GM18505 (cell line): Measurements from ENCODE around the gene PC.

ENCODE experiments used
- ATAC-seq: cut with Tn5 transposase; IDR thresholded peaks from one replicate; pipeline ENCODE4 v1.9.1; 2021; ENCODE audit not compliant: unreplicated experiment
- POLR2A ChIP-seq: IDR thresholded peaks from 4 replicates; pipeline ENCODE4 v1.6.1; 2011; ENCODE audit warnings: borderline replicate concordance; ENCODE audit not compliant: insufficient read depth, insufficient read length; ENCODE audit errors: extremely low read depth

Gene PC

GRCh38 chr11:66905631-66906030 lies 52.6 kb downstream of the PC start:
- no peak for ATAC-seq
- TF ChIP-seq POLR2A: no peak

DNA sequence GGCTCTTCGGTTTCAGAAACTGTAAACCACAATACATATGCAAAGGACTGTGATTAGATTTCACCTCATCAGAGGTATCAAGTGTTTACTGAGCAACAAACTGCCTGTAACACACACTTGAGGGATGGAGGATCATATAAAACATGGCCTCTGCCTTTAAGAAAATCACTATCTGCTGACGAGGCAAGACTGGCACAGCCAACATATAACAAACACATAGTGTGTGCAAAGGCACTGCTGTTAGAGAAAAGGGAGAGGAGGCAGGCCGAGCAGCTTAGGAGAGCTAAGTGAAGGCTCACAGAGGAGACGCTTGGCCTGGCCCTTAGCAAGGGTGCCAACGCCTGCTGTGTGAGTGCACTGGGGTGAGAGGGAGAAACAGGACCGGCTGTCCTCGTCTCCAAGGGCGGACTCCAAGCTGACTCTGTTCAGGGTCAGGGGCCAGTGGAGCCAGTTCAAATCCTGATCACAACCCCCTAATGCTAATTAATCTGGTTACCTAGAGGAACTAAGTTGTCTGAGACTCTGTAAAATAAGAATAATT lies 53.1 kb downstream of the PC start:
- no peak for TF ChIP-seq POLR2A
- ATAC-seq: no peak

- TF ChIP-seq POLR2A: no peak
- ATAC-seq: no peak
Measured at GRCh38 chr11:66904561-66904960, 53.6 kb downstream of the PC start.

- no peak for ATAC-seq
- TF ChIP-seq POLR2A: no peak
Measured at GRCh38 chr11:66904055-66904454, 54.1 kb downstream of the PC start.

DNA sequence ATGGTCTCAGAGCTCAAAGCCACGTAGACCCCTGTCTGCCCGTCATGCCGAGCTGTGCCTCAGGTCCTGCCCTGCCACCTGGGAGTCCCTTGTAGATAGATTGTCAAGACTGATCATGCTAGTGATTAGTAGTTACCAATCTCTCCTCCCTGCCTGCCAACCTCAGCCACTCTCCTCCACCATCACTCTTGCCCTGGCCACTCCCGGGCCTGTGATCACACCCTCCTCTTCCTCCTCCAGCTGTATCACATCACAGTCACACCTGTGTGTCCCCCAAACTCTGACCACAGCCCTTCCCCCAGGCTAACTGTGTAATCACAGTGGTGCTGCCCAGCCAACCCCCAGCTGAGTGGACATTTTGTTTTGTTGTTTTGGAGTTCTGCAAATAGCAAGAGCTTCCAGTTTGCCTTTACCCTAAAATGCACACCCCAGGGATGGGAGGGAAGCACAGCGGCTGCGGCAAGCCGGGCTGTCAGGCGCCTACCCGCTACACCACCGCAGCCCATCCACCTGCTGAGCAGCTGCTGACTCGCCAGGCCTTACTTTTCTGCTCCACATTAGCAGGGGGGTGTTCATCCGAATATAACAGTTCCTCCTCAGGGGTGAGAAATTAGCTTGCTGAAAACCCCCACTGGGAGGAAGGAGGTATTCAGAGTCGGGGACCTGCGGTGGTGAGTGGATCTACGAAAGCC lies 55.6 kb downstream of the PC start:
- no peak for ATAC-seq
- TF ChIP-seq POLR2A: no peak

- no peak for ATAC-seq
- no peak for TF ChIP-seq POLR2A
Measured at GRCh38 chr11:66901964-66902390, 56.2 kb downstream of the PC start.

GRCh38 chr11:66894141-66894540 lies 64.0 kb downstream of the PC start:
- no peak for ATAC-seq
- no peak for TF ChIP-seq POLR2A

DNA sequence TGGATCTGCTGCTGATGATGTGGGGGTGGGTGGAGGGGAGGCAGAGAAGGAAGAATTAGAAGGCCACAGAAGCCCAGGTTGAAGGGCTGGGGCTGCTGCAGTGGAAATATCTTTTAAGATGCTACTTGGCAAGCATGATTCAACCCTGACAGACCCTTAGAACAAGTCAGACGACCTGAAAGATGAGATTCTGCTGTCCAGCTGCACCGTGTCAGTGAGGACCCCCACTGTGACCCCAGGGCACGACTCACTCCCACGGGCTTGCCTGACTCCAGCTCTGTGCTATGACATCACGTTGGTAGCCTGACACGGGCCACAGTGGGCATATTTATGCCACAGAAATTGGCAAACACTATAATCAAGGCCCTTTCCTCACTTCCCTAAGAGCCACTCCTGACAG lies 65.3 kb downstream of the PC start:
- no peak for TF ChIP-seq POLR2A
- ATAC-seq: no peak

DNA sequence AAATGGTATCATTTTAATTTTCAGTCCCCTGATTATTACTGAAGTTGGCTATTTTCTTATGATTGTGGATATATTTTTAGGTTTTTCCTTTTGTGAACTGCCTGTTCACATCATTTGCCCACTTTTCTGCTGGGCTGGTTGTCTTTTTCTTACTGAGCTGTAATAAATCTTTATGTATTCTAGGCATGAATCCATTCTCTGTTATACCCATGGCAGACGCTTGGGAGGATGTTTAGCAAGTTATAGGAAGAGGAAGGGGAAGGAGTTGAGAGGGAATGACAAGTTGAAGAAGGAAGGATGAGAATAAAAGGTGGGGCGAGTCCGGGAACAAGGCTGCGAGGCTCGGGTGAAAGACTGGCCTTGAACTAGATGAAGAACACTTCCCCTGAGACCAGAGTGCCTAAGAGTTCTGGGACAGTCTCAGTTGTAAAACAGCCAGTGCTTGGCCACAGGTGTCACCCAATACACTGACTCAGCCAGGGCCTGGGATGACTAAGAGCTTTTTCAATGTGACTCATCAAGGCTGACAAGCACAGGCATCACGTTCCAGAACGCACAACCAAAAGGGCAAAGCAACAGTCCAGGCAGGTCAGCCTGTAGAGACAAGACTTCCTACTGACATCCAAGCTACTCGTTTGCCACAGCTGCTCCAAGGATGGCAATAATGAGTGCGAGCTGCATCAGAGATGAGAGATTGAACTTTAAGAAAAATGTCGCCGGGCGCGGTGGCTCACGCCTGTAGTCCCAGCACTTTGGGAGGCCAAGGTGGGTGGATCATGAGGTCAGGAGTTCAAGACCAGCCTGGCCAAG lies 66.1 kb downstream of the PC start:
- TF ChIP-seq POLR2A: no peak
- ATAC-seq: peak; percentile 79

DNA sequence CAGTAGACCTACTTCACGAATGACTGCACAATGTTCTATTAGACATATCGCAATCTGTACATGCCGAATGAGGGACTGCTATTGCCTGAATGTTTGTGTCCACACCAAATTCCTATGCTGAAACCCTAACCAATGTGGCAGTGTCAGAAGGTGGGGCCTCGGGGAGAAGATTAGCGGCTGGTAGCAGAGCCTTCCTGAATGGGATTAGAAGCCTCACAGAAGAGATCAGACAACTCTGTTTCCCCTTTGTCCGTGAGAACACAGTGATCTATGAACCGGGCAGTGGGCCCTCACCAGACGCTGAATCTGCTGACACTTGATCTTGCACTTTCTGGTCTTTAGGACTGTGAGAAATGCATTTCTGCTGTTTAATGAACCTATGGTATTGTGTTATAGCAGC lies 68.2 kb downstream of the PC start:
- ATAC-seq: no peak
- no peak for TF ChIP-seq POLR2A

GRCh38 chr11:66888282-66888681 lies 69.9 kb downstream of the PC start:
- ATAC-seq: no peak
- no peak for TF ChIP-seq POLR2A

GRCh38 chr11:66887526-66887925 lies 70.7 kb downstream of the PC start:
- no peak for TF ChIP-seq POLR2A
- no peak for ATAC-seq

GRCh38 chr11:66886671-66887221 lies 71.4 kb downstream of the PC start:
- no peak for TF ChIP-seq POLR2A
- ATAC-seq: no peak

DNA sequence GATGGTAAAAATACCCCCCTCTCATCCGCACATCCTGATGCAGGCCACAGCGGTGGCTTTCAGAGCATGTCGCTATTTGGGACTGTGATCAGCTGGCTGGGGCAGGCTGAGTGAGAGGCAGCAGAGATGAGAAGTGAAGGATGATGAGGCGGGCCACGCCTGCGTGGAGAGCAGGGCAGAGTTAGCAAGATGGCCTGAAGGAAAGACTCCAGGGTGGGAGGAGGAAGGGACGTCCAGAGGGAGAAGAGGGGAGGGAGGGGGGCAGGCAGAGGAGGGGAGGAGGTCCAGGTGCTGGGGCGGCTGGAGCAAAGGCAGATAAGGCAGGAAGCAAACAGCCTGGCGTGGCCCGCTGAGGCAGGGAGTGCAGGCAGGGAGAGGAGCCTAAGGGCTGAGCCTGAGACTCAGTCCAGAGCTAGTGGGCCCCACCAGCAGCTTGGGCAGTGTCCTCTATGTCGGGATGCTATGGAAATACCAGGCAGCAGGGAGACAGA lies 72.2 kb downstream of the PC start:
- no peak for ATAC-seq
- no peak for TF ChIP-seq POLR2A

- TF ChIP-seq POLR2A: no peak
- ATAC-seq: no peak
Measured at GRCh38 chr11:66885469-66885868, 72.7 kb downstream of the PC start.

- no peak for TF ChIP-seq POLR2A
- no peak for ATAC-seq
Measured at GRCh38 chr11:66884443-66884842, 73.7 kb downstream of the PC start.
